AG09309 (cell line): ENCODE results near the gene COL26A1.
A peak's percentile ranks its signal among the peaks of the same experiment; 100 is the strongest.

Experiments used
- DNase-seq: peaks from one replicate; pipeline ENCODE4 v3.0.0-alpha.2; 2010; ENCODE audit warnings: low read depth
- H3K4me3 ChIP-seq: 2 replicates; pipeline ENCODE4 v1.5.1; 2011; ENCODE audit warnings: mild to moderate bottlenecking, low read depth, low read length, moderate library complexity; ENCODE audit not compliant: control insufficient read depth
- CTCF ChIP-seq: IDR thresholded peaks from 2 replicates; pipeline ENCODE4 v1.5.1; 2011; ENCODE audit warnings: mild to moderate bottlenecking, low read depth, low read length, inconsistent platforms; ENCODE audit not compliant: insufficient read depth, control insufficient read depth; ENCODE audit errors: missing control alignments

Gene COL26A1

GRCh38 chr7:101362334-101363195 lies at the start of gene COL26A1:
COL26A1 (plus strand) TSS chr7:101362875; CDS start chr7:101363033, 158 bp downstream.
- DNase-seq = no peak
- peak within 1 kb of the TSS; percentile 48 for H3K4me3 ChIP-seq
- no peak for TF ChIP-seq CTCF

- H3K4me3 ChIP-seq = no peak overlapping the region
- DNase-seq = no peak
- TF ChIP-seq CTCF = peak; percentile 62
Measured at GRCh38 chr7:101315336-101315735, 47.3 kb upstream of the COL26A1 start.

GRCh38 chr7:101319401-101319800 lies 43.3 kb upstream of the COL26A1 start:
- no peak for TF ChIP-seq CTCF
- no peak for DNase-seq
- no peak overlapping the region for H3K4me3 ChIP-seq

GRCh38 chr7:101321491-101322401 lies 40.9 kb upstream of the COL26A1 start, which contains the start of gene IFT22:
IFT22 (minus strand) TSS chr7:101321812; CDS start chr7:101321709, 103 bp downstream.
- peak; percentile 47 for TF ChIP-seq CTCF

GRCh38 chr7:101328159-101328558 lies 34.5 kb upstream of the COL26A1 start:
- TF ChIP-seq CTCF = no peak
- no peak overlapping the region for H3K4me3 ChIP-seq
- DNase-seq = no peak

More at GRCh38 chr7:101321491-101322401, 40.9 kb upstream of the COL26A1 start, which contains the start of gene IFT22:
- peak within 1 kb of the TSS; percentile 86 for H3K4me3 ChIP-seq
- peak; percentile 58 for DNase-seq

- no peak for TF ChIP-seq CTCF
- DNase-seq = no peak
- H3K4me3 ChIP-seq = no peak overlapping the region
Measured at GRCh38 chr7:101330011-101330484, 32.6 kb upstream of the COL26A1 start.
